H7 (cell line): ENCODE measurements around the gene INSIG2. TPM values are rescaled to one million over a fixed set of nuclear protein-coding genes. Genes with fewer than 3 reads are reported as not detected.

Experiments
- DNase-seq: peaks from one replicate; pipeline ENCODE4 v3.0.0; 2012
- H3K27me3 ChIP-seq: 2 replicates; pipeline ENCODE4 v1.6.0; 2011; ENCODE audit warnings: mild to moderate bottlenecking, low read length; ENCODE audit not compliant: control insufficient read depth, insufficient read depth
- H3K36me3 ChIP-seq: replicated peaks from 2 replicates; pipeline ENCODE4 v1.5.1; 2011; ENCODE audit warnings: low read length; ENCODE audit not compliant: control insufficient read depth, insufficient read depth
- H3K4me3 ChIP-seq: 2 replicates; pipeline ENCODE4 v1.5.1; 2011; ENCODE audit warnings: low read depth, mild to moderate bottlenecking, control low read depth, low read length, moderate library complexity; ENCODE audit not compliant: insufficient read depth
- total RNA-seq: library from RNA; depleted of rRNA; stranded (reverse); fragments of >200 nt; shearing (Covaris generic); gene quantifications from 2 replicates; pipeline ENCODE4 v1.2.3, GENCODE V29; 2014

The INSIG2 gene
- total RNA-seq, 1 experiment from 2014 or later: 4.6 TPM

GRCh38 chr2:118053681-118054080 is 34.6 kb upstream of the INSIG2 start:
- H3K4me3 ChIP-seq: no peak overlapping the region
- no peaks in the 10 kb centered on the region for H3K27me3 ChIP-seq
- no peaks in the 10 kb centered on the region for H3K36me3 ChIP-seq
- no peak for DNase-seq

- no peaks in the 10 kb centered on the region for H3K27me3 ChIP-seq
- DNase-seq: no peak
- no peaks in the 10 kb centered on the region for H3K36me3 ChIP-seq
- no peak overlapping the region for H3K4me3 ChIP-seq
Observed at GRCh38 chr2:118054213-118055008, 33.9 kb upstream of the INSIG2 start.

GRCh38 chr2:118055512-118056164 is 32.6 kb upstream of the INSIG2 start:
- DNase-seq: no peak
- Histone ChIP-seq H3K27me3 (no peaks in the 10 kb centered on the region), H3K4me3 (no peak overlapping the region), H3K36me3 (no peaks in the 10 kb centered on the region)

GRCh38 chr2:118056165-118056534 is 32.1 kb upstream of the INSIG2 start:
- Histone ChIP-seq H3K36me3 (no peaks in the 10 kb centered on the region), H3K4me3 (no peak overlapping the region), H3K27me3 (no peaks in the 10 kb centered on the region)
- DNase-seq: no peak

GRCh38 chr2:118056801-118057200 is 31.5 kb upstream of the INSIG2 start:
- H3K27me3 ChIP-seq: no peaks in the 10 kb centered on the region
- no peaks in the 10 kb centered on the region for H3K36me3 ChIP-seq
- no peak overlapping the region for H3K4me3 ChIP-seq
- no peak for DNase-seq

- H3K4me3 ChIP-seq: no peak overlapping the region
- no peak for DNase-seq
- no peaks in the 10 kb centered on the region for H3K27me3 ChIP-seq
- no peaks in the 10 kb centered on the region for H3K36me3 ChIP-seq
Observed at GRCh38 chr2:118058951-118059350, 29.3 kb upstream of the INSIG2 start.

- no peaks in the 10 kb centered on the region for H3K36me3 ChIP-seq
- DNase-seq: no peak
- no peak overlapping the region for H3K4me3 ChIP-seq
- no peaks in the 10 kb centered on the region for H3K27me3 ChIP-seq
Observed at GRCh38 chr2:118059919-118060478, 28.3 kb upstream of the INSIG2 start.

GRCh38 chr2:118061135-118061955 is 26.9 kb upstream of the INSIG2 start:
- H3K4me3 ChIP-seq: no peak overlapping the region
- H3K27me3 ChIP-seq: no peaks in the 10 kb centered on the region
- peak; percentile 13 for DNase-seq
- no peaks in the 10 kb centered on the region for H3K36me3 ChIP-seq

GRCh38 chr2:118062048-118062447 is 26.2 kb upstream of the INSIG2 start:
- H3K27me3 ChIP-seq: no peaks in the 10 kb centered on the region
- no peak for DNase-seq
- H3K36me3 ChIP-seq: no peaks in the 10 kb centered on the region
- H3K4me3 ChIP-seq: no peak overlapping the region

GRCh38 chr2:118062669-118063068 is 25.6 kb upstream of the INSIG2 start:
- Histone ChIP-seq H3K4me3 (no peak overlapping the region), H3K36me3 (no peaks in the 10 kb centered on the region), H3K27me3 (no peaks in the 10 kb centered on the region)
- no peak for DNase-seq

GRCh38 chr2:118065015-118065706 is 23.1 kb upstream of the INSIG2 start:
- DNase-seq: no peak
- Histone ChIP-seq H3K4me3 (no peak overlapping the region), H3K36me3 (no peaks in the 10 kb centered on the region), H3K27me3 (no peaks in the 10 kb centered on the region; the same call in 1 of the 2 replicates)

GRCh38 chr2:118065921-118066511 is 22.3 kb upstream of the INSIG2 start:
- Histone ChIP-seq H3K36me3 (no peaks in the 10 kb centered on the region), H3K27me3 (no peaks in the 10 kb centered on the region; the same call in 1 of the 2 replicates), H3K4me3 (no peak overlapping the region)
- DNase-seq: no peak

- Histone ChIP-seq H3K27me3 (no peaks in the 10 kb centered on the region), H3K4me3 (no peak overlapping the region), H3K36me3 (no peaks in the 10 kb centered on the region)
- no peak for DNase-seq
Observed at GRCh38 chr2:118077636-118078247, 10.5 kb upstream of the INSIG2 start.
